ENCODE results near the gene THSD4.

- TF ChIP-seq CTCF (IDR thresholded peaks at IDR 0.05; ENCODE audit: low read length) (no peak), EZH2 (optimal IDR thresholded peaks at IDR 0.05; ENCODE audit: low read depth, low read length) (no peak), EZH2phosphoT487 (IDR thresholded peaks at IDR 0.05; ENCODE audit: low read length) (no peak)
Measured at GRCh38 chr15:71607383-71607782, 492.1 kb downstream of the THSD4 start.

Data from MM.1S (cell line).